ENCODE results near the gene DGKZ. TPM values are rescaled to one million over a fixed set of nuclear protein-coding genes. Genes with fewer than 3 reads are reported as not detected.

Gene DGKZ
- total RNA-seq, 1 donor from 2014 or later: 51.6 TPM

GRCh38 chr11:46322759-46323158 is 24.5 kb upstream of the DGKZ start:
- DNase-seq (ENCODE audit: low read depth in 2 of 2): no peak

- DNase-seq (ENCODE audit: low read depth in 2 of 2): no peak
Observed at GRCh38 chr11:46326813-46327416, 20.3 kb upstream of the DGKZ start.

GRCh38 chr11:46327829-46328228 is 19.4 kb upstream of the DGKZ start:
- peak; percentile 9 to 28 for DNase-seq (ENCODE audit: low read depth in 2 of 2)

- no peak for DNase-seq (ENCODE audit: low read depth in 2 of 2)
Observed at GRCh38 chr11:46330154-46330553, 17.1 kb upstream of the DGKZ start.

GRCh38 chr11:46330563-46331281 is 16.5 kb upstream of the DGKZ start:
- DNase-seq (ENCODE audit: low read depth in 2 of 2): no peak

- no peak for DNase-seq (ENCODE audit: low read depth in 2 of 2)
Observed at GRCh38 chr11:46331282-46331984, 15.8 kb upstream of the DGKZ start.

GRCh38 chr11:46332093-46332567 is 15.1 kb upstream of the DGKZ start:
- DNase-seq (ENCODE audit: low read depth in 2 of 2): no peak

- no peak for DNase-seq (ENCODE audit: low read depth in 2 of 2)
Observed at GRCh38 chr11:46332568-46333393, 14.5 kb upstream of the DGKZ start.

- DNase-seq (ENCODE audit: low read depth in 2 of 2): no peak
Observed at GRCh38 chr11:46333394-46333947, 13.8 kb upstream of the DGKZ start.

GRCh38 chr11:46334211-46334610 is 13.1 kb upstream of the DGKZ start:
- no peak for DNase-seq (ENCODE audit: low read depth in 2 of 2)

GRCh38 chr11:46335271-46335670 is 12.0 kb upstream of the DGKZ start:
- no peak for DNase-seq (ENCODE audit: low read depth in 2 of 2)

GRCh38 chr11:46335890-46336562 is 11.2 kb upstream of the DGKZ start:
- DNase-seq (ENCODE audit: low read depth in 2 of 2): no peak

GRCh38 chr11:46336563-46337180 is 10.6 kb upstream of the DGKZ start:
- DNase-seq (ENCODE audit: low read depth in 2 of 2): no peak

- no peak for DNase-seq (ENCODE audit: low read depth in 2 of 2)
Observed at GRCh38 chr11:46337626-46338345, 9.5 kb upstream of the DGKZ start.

GRCh38 chr11:46338636-46338987 is 8.7 kb upstream of the DGKZ start:
- DNase-seq (ENCODE audit: low read depth in 2 of 2): no peak

- no peak for DNase-seq (ENCODE audit: low read depth in 2 of 2)
Observed at GRCh38 chr11:46338988-46339666, 8.1 kb upstream of the DGKZ start.

- no peak for DNase-seq (ENCODE audit: low read depth in 2 of 2)
Observed at GRCh38 chr11:46339816-46340215, 7.4 kb upstream of the DGKZ start.

GRCh38 chr11:46341454-46341853 is 5.8 kb upstream of the DGKZ start:
- no peak for DNase-seq (ENCODE audit: low read depth in 2 of 2)

- peak in 1 of 2 donors; percentile 74 for DNase-seq (ENCODE audit: low read depth in 2 of 2)
Observed at GRCh38 chr11:46342239-46342638, 5.0 kb upstream of the DGKZ start.
